Smooth muscle cell (in vitro differentiated cells): ENCODE results near the gene MAP2K5. TPM values are rescaled to one million over a fixed set of nuclear protein-coding genes. Genes with fewer than 3 reads are reported as not detected.

Source experiments
- DNase-seq: peaks from one replicate; lab custom pipeline; 2025; ENCODE audit not compliant: unreplicated experiment; lab: John Stamatoyannopoulos, UW
- H2AFZ ChIP-seq: fragments of 200-600 bp; sonication (generic); 2 replicates; pipeline ENCODE4 v1.6.0; 2016; ENCODE audit warnings: antibody characterized with exemption, low read depth, mild to moderate bottlenecking
- H3F3A ChIP-seq: fragments of 200-600 bp; sonication (generic); 2 replicates; pipeline ENCODE4 v1.6.0; 2017; ENCODE audit warnings: antibody characterized with exemption, low read depth
- H3K27ac ChIP-seq: fragments of 200-600 bp; sonication (generic); 2 replicates; pipeline ENCODE4 v1.5.1; 2016; ENCODE audit warnings: low read depth, mild to moderate bottlenecking
- H3K27me3 ChIP-seq: fragments of 200-600 bp; sonication (generic); 2 replicates; pipeline ENCODE4 v1.6.1; 2016; ENCODE audit warnings: low read depth, mild to moderate bottlenecking
- H3K36me3 ChIP-seq: fragments of 200-600 bp; sonication (generic); 2 replicates; pipeline ENCODE4 v1.5.1; 2016; ENCODE audit warnings: low read depth
- H3K4me1 ChIP-seq: fragments of 200-600 bp; sonication (generic); 2 replicates; pipeline ENCODE4 v1.5.1; 2016; ENCODE audit warnings: low read depth
- H3K4me2 ChIP-seq: fragments of 200-600 bp; sonication (generic); 2 replicates; pipeline ENCODE4 v1.6.0; 2016; ENCODE audit warnings: mild to moderate bottlenecking
- H3K4me3 ChIP-seq: fragments of 200-600 bp; sonication (generic); 2 replicates; pipeline ENCODE4 v1.5.1; 2016; ENCODE audit warnings: mild to moderate bottlenecking
- H3K79me2 ChIP-seq: fragments of 200-600 bp; sonication (generic); 2 replicates; pipeline ENCODE4 v1.6.0; 2016; ENCODE audit warnings: low read depth, mild to moderate bottlenecking
- H3K9ac ChIP-seq: fragments of 200-600 bp; sonication (generic); 2 replicates; pipeline ENCODE4 v1.6.0; 2016; ENCODE audit warnings: low read depth
- H3K9me3 ChIP-seq: fragments of 200-600 bp; sonication (generic); replicated peaks from 2 replicates; pipeline ENCODE4 v1.5.1; 2016; ENCODE audit warnings: low read depth
- H4K20me1 ChIP-seq: fragments of 200-600 bp; sonication (generic); 2 replicates; pipeline ENCODE4 v1.6.0; 2016; ENCODE audit warnings: low read depth
- CTCF ChIP-seq: fragments of 200-600 bp; sonication (generic); IDR thresholded peaks from 2 replicates; pipeline ENCODE4 v1.5.1; 2017; ENCODE audit warnings: borderline replicate concordance, mild to moderate bottlenecking, antibody characterized with exemption; ENCODE audit not compliant: insufficient read depth, poor library complexity, severe bottlenecking
- WGBS: methylation state at CpG from one replicate; pipeline ENCODE4 v1.1.7; 2016; ENCODE audit warnings: low lambda C conversion rate; 5-methylcytosine and 5-hydroxymethylcytosine counted together
- polyA plus RNA-seq: library from polyadenylated mRNA; unstranded; fragments of >200 nt; fragmentation: Nextera tagmentation; extraction: Ambion mirVana; gene quantifications from 2 replicates; pipeline ENCODE4 v1.2.1, GENCODE V29; 2016
- total RNA-seq: library from RNA; depleted of rRNA; stranded (reverse); fragments of >200 nt; gene quantifications from 2 replicates; pipeline ENCODE4 v1.2.3, GENCODE V29; 2014

MAP2K5 gene
- total and polyA plus RNA-seq, 2 experiments from 2014 or later, result 4.4 to 7.4 TPM

DNA sequence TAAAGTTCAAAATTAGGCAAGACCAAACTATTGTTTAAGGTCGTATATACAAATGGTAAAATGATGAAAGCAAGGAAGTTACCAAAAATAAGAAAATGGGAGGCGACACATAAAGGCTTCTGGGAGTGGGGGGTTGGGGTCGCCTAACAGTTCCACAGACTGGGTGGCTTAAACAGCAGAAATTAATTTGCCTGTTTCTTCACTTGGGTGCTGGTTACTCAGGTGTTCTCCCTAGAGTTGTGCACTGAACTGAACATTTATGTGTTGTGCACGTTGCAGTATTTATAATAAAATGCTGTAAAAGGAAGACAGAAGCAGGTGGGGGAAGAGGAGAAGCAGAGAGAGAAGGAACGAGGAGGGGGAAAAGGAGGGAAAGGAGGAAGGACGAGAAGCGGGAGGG is 307.8 kb downstream of the MAP2K5 start:
- H3K9me3 ChIP-seq, result no peaks in the 10 kb centered on the region
- H3K36me3 ChIP-seq, result no peaks in the 10 kb centered on the region
- H3K4me3 ChIP-seq, result no peak overlapping the region
- no peak for TF ChIP-seq CTCF
- H3K79me2 ChIP-seq, result no peaks in the 10 kb centered on the region
- H3K9ac ChIP-seq, result no peak overlapping the region
- WGBS, result 84% methylated on average over 7 of the region's 7 CpGs
- no peaks in the 10 kb centered on the region for H3K27me3 ChIP-seq
- H3K4me1 ChIP-seq, result no peaks in the 10 kb centered on the region
- H2AFZ ChIP-seq, result no peak overlapping the region
- no peak overlapping the region for H3K27ac ChIP-seq
- no peaks in the 10 kb centered on the region for H4K20me1 ChIP-seq
- DNase-seq, result no peak
- no peaks in the 10 kb centered on the region for H3F3A ChIP-seq
- no peak overlapping the region for H3K4me2 ChIP-seq

DNA sequence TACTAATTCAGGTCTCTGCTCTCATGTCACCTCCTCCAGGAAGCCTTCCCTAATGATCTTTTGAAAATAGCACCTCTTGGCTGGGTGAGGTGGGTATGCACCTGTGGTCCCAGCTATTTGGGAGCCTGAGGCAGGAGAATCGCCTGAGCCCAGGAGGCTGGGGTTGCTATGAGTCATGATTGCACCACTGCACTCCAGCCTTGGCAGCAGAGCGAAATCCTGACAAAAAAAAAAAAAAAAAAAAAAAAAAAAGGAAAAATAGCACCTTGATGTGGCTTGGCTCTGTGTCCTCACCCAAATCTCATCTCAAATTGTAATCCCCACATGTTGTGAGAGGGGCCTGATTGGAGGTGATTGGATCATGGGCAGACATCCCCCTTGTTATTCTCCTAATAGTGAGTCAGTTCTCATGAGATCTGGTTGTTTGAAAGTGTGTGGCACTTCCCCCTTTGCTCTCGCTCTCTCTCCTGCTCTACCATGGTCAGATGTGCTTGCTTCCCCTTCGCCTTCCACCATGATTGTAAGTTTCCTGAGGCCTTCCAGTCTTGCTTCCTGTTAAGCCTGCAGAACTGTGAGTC is 308.6 kb downstream of the MAP2K5 start:
- 60% methylated on average over 4 of the region's 4 CpGs for WGBS
- Histone ChIP-seq H3K9me3 (no peaks in the 10 kb centered on the region), H3F3A (no peaks in the 10 kb centered on the region), H4K20me1 (no peaks in the 10 kb centered on the region), H3K4me2 (no peak overlapping the region), H3K36me3 (no peaks in the 10 kb centered on the region), H2AFZ (no peak overlapping the region), H3K9ac (no peak overlapping the region), H3K27ac (no peak overlapping the region), H3K4me3 (no peak overlapping the region), H3K27me3 (no peaks in the 10 kb centered on the region), H3K4me1 (no peaks in the 10 kb centered on the region), H3K79me2 (no peaks in the 10 kb centered on the region)
- DNase-seq, result no peak
- no peak for TF ChIP-seq CTCF

DNA sequence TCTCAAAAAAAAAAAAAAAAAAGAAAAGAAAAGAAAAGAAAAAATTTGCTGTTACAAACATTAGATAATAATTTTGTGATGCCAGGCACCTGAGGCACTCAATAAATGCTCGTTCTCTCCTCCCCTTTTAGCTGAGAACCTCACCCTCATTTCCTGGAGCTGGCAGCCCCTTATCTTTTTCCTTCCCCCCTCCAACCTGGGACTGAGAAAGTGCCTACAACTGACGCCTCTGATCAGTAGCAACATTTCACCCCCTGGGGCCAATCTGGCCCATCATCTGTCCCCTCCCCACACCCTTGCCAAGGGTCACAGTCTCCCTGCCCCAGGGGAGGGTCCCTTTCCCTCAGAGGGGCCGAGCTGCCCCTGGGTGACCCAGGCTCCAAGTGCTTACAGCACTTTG is 309.9 kb downstream of the MAP2K5 start:
- H3K27me3 ChIP-seq, result no peaks in the 10 kb centered on the region
- H3K9ac ChIP-seq, result no peak overlapping the region
- no peak for DNase-seq
- H3K79me2 ChIP-seq, result no peaks in the 10 kb centered on the region
- no peaks in the 10 kb centered on the region for H4K20me1 ChIP-seq
- 90% methylated on average over 3 of the region's 3 CpGs for WGBS
- H3K9me3 ChIP-seq, result no peaks in the 10 kb centered on the region
- no peak overlapping the region for H3K4me3 ChIP-seq
- no peak overlapping the region for H3K27ac ChIP-seq
- no peaks in the 10 kb centered on the region for H3K36me3 ChIP-seq
- TF ChIP-seq CTCF, result no peak
- H3K4me1 ChIP-seq, result no peaks in the 10 kb centered on the region
- no peak overlapping the region for H2AFZ ChIP-seq
- H3F3A ChIP-seq, result no peaks in the 10 kb centered on the region
- H3K4me2 ChIP-seq, result no peak overlapping the region

DNA sequence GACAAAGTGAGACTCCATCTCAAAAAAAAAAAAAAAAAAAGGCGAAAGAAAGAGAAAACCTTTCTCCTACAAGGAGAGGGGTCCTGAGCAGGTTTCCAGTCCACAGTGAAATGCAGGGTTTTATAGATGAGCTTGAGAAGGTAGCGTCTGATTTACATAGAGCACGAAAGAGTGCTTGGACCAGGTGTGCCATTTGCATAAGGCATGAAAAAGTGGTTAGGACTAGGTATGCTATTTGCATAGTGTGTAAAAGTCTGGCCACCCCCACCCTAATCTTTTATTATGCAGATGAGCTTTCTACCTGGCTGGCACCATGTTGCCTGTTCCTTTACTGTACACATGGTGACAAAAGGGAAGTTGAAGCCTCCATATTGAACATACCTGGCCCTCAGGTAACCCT is 311.0 kb downstream of the MAP2K5 start:
- H3K27me3 ChIP-seq, result no peaks in the 10 kb centered on the region
- 92% methylated on average over 3 of the region's 3 CpGs for WGBS

More for the DNA sequence above, 311.0 kb downstream of the MAP2K5 start:
- Histone ChIP-seq H3K4me2 (no peak overlapping the region), H3K4me1 (no peaks in the 10 kb centered on the region), H4K20me1 (no peaks in the 10 kb centered on the region), H3K9ac (no peak overlapping the region), H3K79me2 (no peaks in the 10 kb centered on the region), H2AFZ (no peak overlapping the region), H3F3A (no peaks in the 10 kb centered on the region), H3K27ac (no peak overlapping the region), H3K36me3 (no peaks in the 10 kb centered on the region), H3K4me3 (no peak overlapping the region), H3K9me3 (no peaks in the 10 kb centered on the region)
- DNase-seq, result no peak
- TF ChIP-seq CTCF, result no peak
